HL-60 (cell line): ENCODE results near the gene UST.

ENCODE experiments used
- CTCF ChIP-seq: IDR thresholded peaks from one replicate; pipeline ENCODE4 v1.5.1; 2011; ENCODE audit warnings: low read length, control low read depth, inconsistent platforms; ENCODE audit not compliant: insufficient read depth
- GABPA ChIP-seq: IDR thresholded peaks from 2 replicates; pipeline ENCODE4 v1.6.1; 2012; ENCODE audit warnings: low read depth
- POLR2AphosphoS5 ChIP-seq: IDR thresholded peaks from 2 replicates; pipeline ENCODE4 v1.6.1; 2012; ENCODE audit warnings: low read depth
- REST ChIP-seq: IDR thresholded peaks from 2 replicates; pipeline ENCODE4 v1.6.1; 2012; ENCODE audit warnings: low read depth; ENCODE audit not compliant: insufficient replicate concordance
- SPI1 ChIP-seq: IDR thresholded peaks from 2 replicates; pipeline ENCODE4 v1.6.1; 2012; ENCODE audit warnings: low read depth, mild to moderate bottlenecking, borderline replicate concordance

GRCh38 chr6:149094934-149095351 is 348.1 kb downstream of the UST start:
- TF ChIP-seq CTCF (no peak), REST (no peak), POLR2AphosphoS5 (no peak), SPI1 (no peak), GABPA (no peak)
